Neural progenitor cell (in vitro differentiated cells): ENCODE results near the gene UPK3A.

Experiments
- EZH2 ChIP-seq: fragments of 200-600 bp; sonication (generic); IDR thresholded peaks from 2 replicates; pipeline ENCODE4 v1.6.1; 2017; ENCODE audit warnings: antibody characterized with exemption, mild to moderate bottlenecking, moderate library complexity
- TF ChIP-seq, protein P1 (sequence below): fragments of 200-600 bp; sonication (generic); IDR thresholded peaks from 2 replicates; pipeline ENCODE4 v1.5.1; 2017; ENCODE audit warnings: antibody characterized with exemption, mild to moderate bottlenecking

DNA sequence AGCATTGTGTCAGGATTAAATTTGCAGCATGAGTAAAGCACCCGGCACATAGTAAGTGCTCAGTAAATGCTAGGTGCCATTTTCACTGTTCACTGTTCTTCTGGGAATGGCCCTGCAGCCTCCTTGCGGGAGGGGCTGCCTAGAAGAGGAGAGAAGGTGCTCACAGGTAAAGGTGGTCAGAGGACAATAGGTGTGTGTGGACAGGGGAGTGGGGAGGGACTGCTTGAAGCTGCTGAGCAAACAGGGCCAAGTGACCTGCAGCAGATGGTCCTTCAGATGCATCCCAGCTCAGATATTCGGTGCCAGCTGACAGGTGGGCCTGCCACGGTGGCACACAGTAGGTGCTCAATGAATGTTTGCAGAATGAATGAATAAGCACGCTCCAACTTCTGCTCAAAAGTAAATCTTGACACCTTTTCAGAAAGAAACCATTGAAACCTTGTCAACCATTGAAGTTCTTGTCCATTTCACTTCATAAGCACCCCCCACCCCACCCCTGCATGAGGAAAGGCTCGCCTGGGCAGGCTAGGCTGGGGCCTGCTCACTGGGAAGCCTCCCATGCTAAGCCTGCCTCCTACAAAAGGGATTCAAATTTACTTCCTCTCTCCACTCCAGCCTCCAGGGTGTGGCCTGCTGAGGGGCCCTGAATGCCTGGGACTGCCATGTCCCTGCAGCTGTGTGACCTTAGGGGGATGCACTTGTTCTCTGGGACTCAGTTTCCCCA lies 45.6 kb upstream of the UPK3A start:
- no peak for TF ChIP-seq EZH2
- TF ChIP-seq, protein P1, sequence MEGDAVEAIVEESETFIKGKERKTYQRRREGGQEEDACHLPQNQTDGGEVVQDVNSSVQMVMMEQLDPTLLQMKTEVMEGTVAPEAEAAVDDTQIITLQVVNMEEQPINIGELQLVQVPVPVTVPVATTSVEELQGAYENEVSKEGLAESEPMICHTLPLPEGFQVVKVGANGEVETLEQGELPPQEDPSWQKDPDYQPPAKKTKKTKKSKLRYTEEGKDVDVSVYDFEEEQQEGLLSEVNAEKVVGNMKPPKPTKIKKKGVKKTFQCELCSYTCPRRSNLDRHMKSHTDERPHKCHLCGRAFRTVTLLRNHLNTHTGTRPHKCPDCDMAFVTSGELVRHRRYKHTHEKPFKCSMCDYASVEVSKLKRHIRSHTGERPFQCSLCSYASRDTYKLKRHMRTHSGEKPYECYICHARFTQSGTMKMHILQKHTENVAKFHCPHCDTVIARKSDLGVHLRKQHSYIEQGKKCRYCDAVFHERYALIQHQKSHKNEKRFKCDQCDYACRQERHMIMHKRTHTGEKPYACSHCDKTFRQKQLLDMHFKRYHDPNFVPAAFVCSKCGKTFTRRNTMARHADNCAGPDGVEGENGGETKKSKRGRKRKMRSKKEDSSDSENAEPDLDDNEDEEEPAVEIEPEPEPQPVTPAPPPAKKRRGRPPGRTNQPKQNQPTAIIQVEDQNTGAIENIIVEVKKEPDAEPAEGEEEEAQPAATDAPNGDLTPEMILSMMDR = no peak
